DND-41 (cell line): ENCODE results near the gene ITGA7.
A peak's percentile ranks its signal among the peaks of the same experiment; 100 is the strongest.

ENCODE experiments used
- ATAC-seq: fragments of 200-7000 bp; cut with Tn5 transposase; 3 replicates; pipeline ENCODE4 v1.9.1; 2021; ENCODE audit warnings: low read depth; ENCODE audit not compliant: insufficient read depth
- DNase-seq: peaks from one replicate; pipeline ENCODE4 v3.0.0-alpha.2; 2020
- H2AFZ ChIP-seq: 2 replicates; pipeline ENCODE4 v1.6.0; 2012; ENCODE audit warnings: low read depth, low read length
- H3K27ac ChIP-seq: 2 replicates; pipeline ENCODE4 v1.5.1; 2012; ENCODE audit warnings: low read length, inconsistent platforms
- H3K27me3 ChIP-seq: fragments of 200-600 bp; sonication (generic); 2 replicates; pipeline ENCODE4 v1.6.0; 2012; ENCODE audit warnings: low read length, mild to moderate bottlenecking, inconsistent platforms; ENCODE audit not compliant: insufficient read depth, poor library complexity
- H3K36me3 ChIP-seq: 2 replicates; pipeline ENCODE4 v1.5.1; 2012; ENCODE audit warnings: low read length, inconsistent platforms; ENCODE audit not compliant: insufficient read depth
- H3K4me1 ChIP-seq: 2 replicates; pipeline ENCODE4 v1.5.1; 2012; ENCODE audit warnings: mild to moderate bottlenecking, low read length; ENCODE audit not compliant: insufficient read depth
- H3K4me2 ChIP-seq: 2 replicates; pipeline ENCODE4 v1.6.0; 2012; ENCODE audit warnings: mild to moderate bottlenecking, moderate library complexity, low read length, inconsistent platforms; ENCODE audit not compliant: insufficient read depth
- H3K4me3 ChIP-seq, 2 experiments: fragments of 200-600 bp in 1 of 2; shearing (Covaris generic) in 1 of 2; 2 replicates each; pipeline ENCODE4 v1.5.1; 2012 to 2016; ENCODE audit warnings: inconsistent platforms in 2 of 2, low read length in 2 of 2, mild to moderate bottlenecking in 2 of 2, low read depth in 1 of 2, moderate library complexity in 1 of 2
- H3K79me2 ChIP-seq: 2 replicates; pipeline ENCODE4 v1.6.0; 2012; ENCODE audit warnings: low read length, inconsistent platforms; ENCODE audit not compliant: insufficient read depth
- H3K9ac ChIP-seq: 2 replicates; pipeline ENCODE4 v1.6.0; 2012; ENCODE audit warnings: low read depth, mild to moderate bottlenecking, inconsistent platforms, low read length, moderate library complexity
- H3K9me3 ChIP-seq: 2 replicates; pipeline ENCODE4 v1.5.1; 2012; ENCODE audit warnings: low read length, moderate library complexity, mild to moderate bottlenecking, inconsistent platforms; ENCODE audit not compliant: insufficient read depth, severe bottlenecking
- H4K20me1 ChIP-seq: 2 replicates; pipeline ENCODE4 v1.6.0; 2012; ENCODE audit warnings: low read length; ENCODE audit not compliant: insufficient read depth
- EZH2 ChIP-seq: IDR thresholded peaks from 3 replicates; pipeline ENCODE4 v1.6.1; 2012; ENCODE audit warnings: borderline replicate concordance, low read depth, mild to moderate bottlenecking, moderate library complexity, low read length, inconsistent platforms; ENCODE audit not compliant: severe bottlenecking
- TF ChIP-seq, protein P1 (sequence below): IDR thresholded peaks from 2 replicates; pipeline ENCODE4 v1.5.1; 2012; ENCODE audit warnings: borderline replicate concordance, low read length, moderate library complexity, mild to moderate bottlenecking; ENCODE audit not compliant: poor library complexity, severe bottlenecking; ENCODE audit errors: extremely low read depth

ITGA7 gene

DNA sequence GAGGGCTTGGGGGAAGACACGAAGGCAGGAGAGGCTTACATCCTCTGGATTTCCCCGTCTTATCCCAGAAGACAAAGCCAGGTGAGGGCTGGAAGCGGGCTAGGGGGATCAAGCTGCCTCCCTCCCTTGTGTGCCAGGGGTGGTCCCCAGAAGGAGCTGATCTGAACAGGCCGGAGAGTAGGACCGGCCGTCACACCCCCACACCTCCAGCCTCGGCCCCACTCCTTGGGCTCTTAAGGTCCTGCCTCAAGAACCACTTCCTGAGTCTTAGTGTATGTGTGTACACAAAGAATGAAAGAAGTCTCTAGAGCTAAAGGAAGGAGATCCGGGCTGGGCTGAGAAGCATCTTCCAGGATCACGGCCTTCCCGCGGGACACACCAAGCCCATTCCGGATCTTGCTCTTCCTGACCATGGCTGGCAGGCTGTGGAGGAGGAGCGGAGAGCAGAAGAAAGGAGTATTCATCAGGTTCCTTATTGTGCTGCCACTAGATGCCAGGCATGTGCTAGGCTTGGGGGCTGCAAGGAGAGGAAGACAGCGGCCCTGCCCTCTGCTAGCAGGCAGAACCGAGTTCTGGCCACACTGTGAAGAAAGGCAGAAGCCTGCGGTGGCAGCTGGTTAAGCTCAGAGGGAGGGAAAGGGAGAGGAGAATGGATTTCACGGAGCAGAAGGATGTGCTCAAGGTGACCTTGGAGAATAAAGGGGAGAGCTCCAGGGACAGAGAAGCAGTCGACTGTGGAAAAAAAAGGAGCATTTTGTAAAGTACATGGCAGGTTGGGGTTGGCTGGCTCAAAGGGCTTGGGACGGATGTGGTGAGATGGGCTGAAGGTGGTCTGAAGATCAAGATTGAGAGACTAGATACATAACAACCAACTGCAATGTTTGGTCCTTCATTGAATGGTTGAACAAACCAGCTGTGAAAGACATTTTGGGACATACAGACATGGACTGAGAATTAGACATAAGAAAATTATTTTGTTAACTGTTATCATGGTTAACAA is 22.4 kb upstream of the ITGA7 start:
- Histone ChIP-seq H3K4me3 (peak overlapping the region in 1 of 2 experiments; percentile 69; a peak in 2 of 4 replicates), H4K20me1 (0 out of 2 replicates have a peak, but pooled peaks cover 3% of the 10 kb centered on the region), H3K4me2 (peak overlapping the region; percentile 84), H3K79me2 (peaks cover 11% of the 10 kb centered on the region), H3K27ac (peak overlapping the region; percentile 67), H3K4me1 (peaks cover 34% of the 10 kb centered on the region), H3K9ac (peak overlapping the region; percentile 68), H3K9me3 (no peaks in the 10 kb centered on the region), H3K27me3 (no peaks in the 10 kb centered on the region), H3K36me3 (peaks cover 24% of the 10 kb centered on the region), H2AFZ (peak overlapping the region; percentile 87)
- ATAC-seq (peak; percentile 41), DNase-seq (peak; percentile 54)
- no peak for TF ChIP-seq EZH2
- TF ChIP-seq, protein P1, sequence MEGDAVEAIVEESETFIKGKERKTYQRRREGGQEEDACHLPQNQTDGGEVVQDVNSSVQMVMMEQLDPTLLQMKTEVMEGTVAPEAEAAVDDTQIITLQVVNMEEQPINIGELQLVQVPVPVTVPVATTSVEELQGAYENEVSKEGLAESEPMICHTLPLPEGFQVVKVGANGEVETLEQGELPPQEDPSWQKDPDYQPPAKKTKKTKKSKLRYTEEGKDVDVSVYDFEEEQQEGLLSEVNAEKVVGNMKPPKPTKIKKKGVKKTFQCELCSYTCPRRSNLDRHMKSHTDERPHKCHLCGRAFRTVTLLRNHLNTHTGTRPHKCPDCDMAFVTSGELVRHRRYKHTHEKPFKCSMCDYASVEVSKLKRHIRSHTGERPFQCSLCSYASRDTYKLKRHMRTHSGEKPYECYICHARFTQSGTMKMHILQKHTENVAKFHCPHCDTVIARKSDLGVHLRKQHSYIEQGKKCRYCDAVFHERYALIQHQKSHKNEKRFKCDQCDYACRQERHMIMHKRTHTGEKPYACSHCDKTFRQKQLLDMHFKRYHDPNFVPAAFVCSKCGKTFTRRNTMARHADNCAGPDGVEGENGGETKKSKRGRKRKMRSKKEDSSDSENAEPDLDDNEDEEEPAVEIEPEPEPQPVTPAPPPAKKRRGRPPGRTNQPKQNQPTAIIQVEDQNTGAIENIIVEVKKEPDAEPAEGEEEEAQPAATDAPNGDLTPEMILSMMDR: peak; percentile 38

GRCh38 chr12:55728939-55729818 is 21.5 kb upstream of the ITGA7 start, which contains the start of gene CD63:
CD63 (minus strand) TSS chr12:55729009; CDS start chr12:55728341, 668 bp downstream.
- peaks cover 3% of the 10 kb centered on the region; the same call in 1 of the 2 replicates for H4K20me1 ChIP-seq
- no peaks in the 10 kb centered on the region for H3K9me3 ChIP-seq
- peaks cover 34% of the 10 kb centered on the region for H3K4me1 ChIP-seq
- peak within 1 kb of the TSS; percentile 84 for H3K4me2 ChIP-seq
- H3K27me3 ChIP-seq: no peaks in the 10 kb centered on the region
- peak within 1 kb of the TSS; percentile 67 for H3K27ac ChIP-seq
- peaks cover 11% of the 10 kb centered on the region for H3K79me2 ChIP-seq
- TF ChIP-seq EZH2: no peak
- TF ChIP-seq, protein P1: peak; percentile 22
- H3K4me3 ChIP-seq: peak within 1 kb of the TSS; percentile 34 to 69
- ATAC-seq: peak; percentile 73
- H2AFZ ChIP-seq: peak within 1 kb of the TSS; percentile 87
- DNase-seq: peak; percentile 78
- peak within 1 kb of the TSS; percentile 68 for H3K9ac ChIP-seq
- H3K36me3 ChIP-seq: peaks cover 34% of the 10 kb centered on the region

DNA sequence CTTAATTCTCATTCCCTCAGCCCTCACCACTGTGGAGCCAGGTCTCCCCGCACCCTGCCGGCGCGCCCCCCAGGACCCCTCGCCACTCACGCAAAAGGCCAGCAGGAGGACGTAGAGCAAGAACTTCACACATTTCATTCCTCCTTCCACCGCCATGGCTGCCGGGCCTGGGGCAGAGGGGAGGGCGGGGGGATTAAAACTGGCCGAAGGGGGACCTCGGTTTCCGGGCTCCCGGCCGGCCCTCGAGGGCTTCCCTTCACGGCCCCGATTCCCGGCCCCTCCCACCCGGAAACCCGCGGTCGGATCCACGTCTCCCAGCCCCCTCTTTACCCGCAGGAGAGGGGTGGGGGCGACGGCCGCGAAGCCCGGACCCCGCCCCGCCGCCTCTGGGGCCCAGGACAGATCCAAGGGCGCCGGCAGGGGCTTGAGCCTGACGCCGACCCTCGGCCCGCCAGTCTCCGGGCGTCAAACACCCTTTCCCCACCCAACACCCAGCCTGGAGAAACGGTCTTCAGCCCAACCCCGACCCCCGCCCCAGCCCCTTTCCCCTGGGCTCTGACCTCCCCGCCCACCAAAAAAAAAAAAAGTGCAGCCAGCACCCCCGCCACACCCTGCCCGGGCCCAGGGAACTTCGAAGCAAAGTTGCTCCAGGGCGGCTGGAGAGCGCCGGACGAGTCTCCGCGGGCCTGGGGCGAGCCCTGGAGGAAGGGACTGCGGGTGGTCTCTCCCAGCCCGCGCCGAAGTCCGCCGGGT is 20.7 kb upstream of the ITGA7 start:
- H4K20me1 ChIP-seq: peaks cover 3% of the 10 kb centered on the region; the same call in 1 of the 2 replicates
- H3K27me3 ChIP-seq: no peaks in the 10 kb centered on the region
- H3K9me3 ChIP-seq: no peaks in the 10 kb centered on the region
- H2AFZ ChIP-seq: peak overlapping the region; percentile 87
- H3K9ac ChIP-seq: peak overlapping the region; percentile 68
- peak; percentile 20 for ATAC-seq
- peaks cover 11% of the 10 kb centered on the region for H3K79me2 ChIP-seq
- TF ChIP-seq, protein P1: no peak
- TF ChIP-seq EZH2: no peak
- H3K36me3 ChIP-seq: peaks cover 40% of the 10 kb centered on the region
- peak overlapping the region; percentile 34 to 69 for H3K4me3 ChIP-seq
- peak overlapping the region; percentile 67 for H3K27ac ChIP-seq
- DNase-seq: peak; percentile 72
- H3K4me1 ChIP-seq: peaks cover 34% of the 10 kb centered on the region
- H3K4me2 ChIP-seq: peak overlapping the region; percentile 84
